OCI-LY1 (cell line): ENCODE results near the gene ZNF212.
"Not testable (repeated sequence)": the region's sequence is repeated elsewhere in the genome, so short reads cannot be mapped to it uniquely, and the experiment has no call there.

ENCODE experiments used
- H2AFZ ChIP-seq: fragments of 200-600 bp; sonication (generic), shearing (Covaris generic); 2 replicates; pipeline ENCODE4 v1.6.0; 2014; ENCODE audit warnings: antibody characterized with exemption, mild to moderate bottlenecking, low read length
- H3F3A ChIP-seq: fragments of 200-600 bp; sonication (generic), shearing (Covaris generic); 2 replicates; pipeline ENCODE4 v1.6.0; 2014; ENCODE audit warnings: mild to moderate bottlenecking, antibody characterized with exemption, low read length, moderate library complexity; ENCODE audit not compliant: insufficient read depth
- H3K27ac ChIP-seq: fragments of 200-600 bp; sonication (generic); 2 replicates; pipeline ENCODE4 v1.5.1; 2014; ENCODE audit warnings: low read length, mixed run types, mild to moderate bottlenecking, low read depth; ENCODE audit not compliant: poor library complexity, severe bottlenecking
- H3K27me3 ChIP-seq: fragments of 200-600 bp; sonication (generic); 2 replicates; pipeline ENCODE4 v1.6.0; 2014; ENCODE audit warnings: antibody characterized with exemption, mild to moderate bottlenecking, low read length, moderate library complexity; ENCODE audit not compliant: insufficient read depth
- H3K36me3 ChIP-seq: fragments of 200-600 bp; sonication (generic); 2 replicates; pipeline ENCODE4 v1.6.1; 2014; ENCODE audit warnings: mild to moderate bottlenecking, antibody characterized with exemption, low read length, moderate library complexity, mixed read lengths; ENCODE audit not compliant: insufficient read depth
- H3K4me1 ChIP-seq: fragments of 200-600 bp; sonication (generic); 2 replicates; pipeline ENCODE4 v1.5.1; 2014; ENCODE audit warnings: mild to moderate bottlenecking, low read length, moderate library complexity; ENCODE audit not compliant: insufficient read depth, severe bottlenecking
- H3K4me2 ChIP-seq: fragments of 200-600 bp; sonication (generic), shearing (Covaris generic); 2 replicates; pipeline ENCODE4 v1.6.1; 2014; ENCODE audit warnings: low read length
- H3K4me3 ChIP-seq: fragments of 200-600 bp; sonication (generic); 2 replicates; pipeline ENCODE4 v1.5.1; 2014; ENCODE audit warnings: low read length, low read depth, mild to moderate bottlenecking, mixed read lengths; ENCODE audit not compliant: poor library complexity, severe bottlenecking
- H3K79me2 ChIP-seq: fragments of 200-600 bp; shearing (Covaris generic); 2 replicates; pipeline ENCODE4 v1.6.1; 2016; ENCODE audit warnings: mixed run types, low read length, mixed read lengths; ENCODE audit not compliant: insufficient read depth
- H3K9ac ChIP-seq: fragments of 200-600 bp; sonication (generic), shearing (Covaris generic); 2 replicates; pipeline ENCODE4 v1.6.1; 2014; ENCODE audit warnings: mild to moderate bottlenecking, low read length, mixed read lengths
- H3K9me2 ChIP-seq: fragments of 200-600 bp; sonication (generic), shearing (Covaris generic); 2 replicates; pipeline ENCODE4 v1.6.1; 2014; ENCODE audit warnings: low read depth, mild to moderate bottlenecking, low read length, mixed read lengths
- H3K9me3 ChIP-seq: fragments of 200-600 bp; shearing (Covaris generic); 2 replicates; pipeline ENCODE4 v1.6.1; 2014; ENCODE audit warnings: low read length, mixed read lengths
- H4K20me1 ChIP-seq: fragments of 200-600 bp; sonication (generic), shearing (Covaris generic); 2 replicates; pipeline ENCODE4 v1.6.0; 2016; ENCODE audit warnings: mild to moderate bottlenecking, low read length; ENCODE audit not compliant: insufficient read depth
- CTCF ChIP-seq: fragments of 200-600 bp; sonication (generic), shearing (Covaris generic); IDR thresholded peaks from 2 replicates; pipeline ENCODE4 v1.5.1; 2017; ENCODE audit warnings: mild to moderate bottlenecking, antibody characterized with exemption, low read length, moderate library complexity, mixed read lengths
- EZH2 ChIP-seq: fragments of 200-600 bp; sonication (generic), shearing (Covaris generic); IDR thresholded peaks from 2 replicates; pipeline ENCODE4 v1.8.0; 2017; ENCODE audit warnings: borderline replicate concordance, mixed run types, mild to moderate bottlenecking, antibody characterized with exemption, low read length, moderate library complexity, mixed read lengths

Gene ZNF212

GRCh38 chr7:149248777-149249176, 9.3 kb downstream of the ZNF212 start:
- no peak overlapping the region; the same call in 1 of the 2 replicates for H3K9ac ChIP-seq
- peaks cover 11% of the 10 kb centered on the region; the same call in 1 of the 2 replicates for H3K79me2 ChIP-seq
- H3K4me1 ChIP-seq = peaks cover 18% of the 10 kb centered on the region
- peaks cover 33% of the 10 kb centered on the region for H3K36me3 ChIP-seq
- no peak overlapping the region for H2AFZ ChIP-seq
- no peak overlapping the region for H3K4me3 ChIP-seq
- peak overlapping the region; percentile 56 for H3K27ac ChIP-seq
- TF ChIP-seq CTCF (no peak), EZH2 (no peak)
- H3K4me2 ChIP-seq = peak overlapping the region; percentile 16; the same call in 1 of the 2 replicates
- H4K20me1 ChIP-seq = no peaks in the 10 kb centered on the region
- no peaks in the 10 kb centered on the region for H3K9me3 ChIP-seq
- H3F3A ChIP-seq = no peaks in the 10 kb centered on the region
- H3K9me2 ChIP-seq = no peaks in the 10 kb centered on the region
- H3K27me3 ChIP-seq = no peaks in the 10 kb centered on the region

- not testable (repeated sequence) for H2AFZ ChIP-seq, H4K20me1 ChIP-seq, H3K27me3 ChIP-seq, H3K9ac ChIP-seq, H3F3A ChIP-seq, H3K27ac ChIP-seq, H3K9me2 ChIP-seq, H3K4me2 ChIP-seq, H3K9me3 ChIP-seq, H3K4me3 ChIP-seq
- Histone ChIP-seq H3K4me1 (peaks cover 18% of the 10 kb centered on the region), H3K79me2 (peaks cover 11% of the 10 kb centered on the region; the same call in 1 of the 2 replicates), H3K36me3 (peaks cover 46% of the 10 kb centered on the region)
These were observed 10.7 kb downstream of the ZNF212 start for GRCh38 chr7:149250151-149250550.

GRCh38 chr7:149251518-149251917, 12.1 kb downstream of the ZNF212 start:
- H3K27me3 ChIP-seq, H3K9ac ChIP-seq, H3F3A ChIP-seq, H3K4me2 ChIP-seq, H3K79me2 ChIP-seq, H3K9me2 ChIP-seq, H3K27ac ChIP-seq, H2AFZ ChIP-seq, H3K9me3 ChIP-seq, H4K20me1 ChIP-seq, H3K4me3 ChIP-seq: not testable (repeated sequence)
- H3K36me3 ChIP-seq = peaks cover 57% of the 10 kb centered on the region
- H3K4me1 ChIP-seq = peaks cover 18% of the 10 kb centered on the region

GRCh38 chr7:149252378-149252777, 12.9 kb downstream of the ZNF212 start:
- H4K20me1 ChIP-seq = no peaks in the 10 kb centered on the region
- TF ChIP-seq EZH2 (no peak), CTCF (no peak)
- H2AFZ ChIP-seq = no peak overlapping the region
- H3K9ac ChIP-seq = no peak overlapping the region
- H3K9me2 ChIP-seq = no peaks in the 10 kb centered on the region
- no peak overlapping the region for H3K27ac ChIP-seq
- H3F3A ChIP-seq = no peaks in the 10 kb centered on the region
- no peaks in the 10 kb centered on the region for H3K9me3 ChIP-seq
- peaks cover 18% of the 10 kb centered on the region for H3K4me1 ChIP-seq
- H3K4me2 ChIP-seq = no peak overlapping the region
- no peak overlapping the region for H3K4me3 ChIP-seq
- H3K36me3 ChIP-seq = peaks cover 59% of the 10 kb centered on the region
- no peaks in the 10 kb centered on the region for H3K27me3 ChIP-seq
- H3K79me2 ChIP-seq = peaks cover 3% of the 10 kb centered on the region; the same call in 1 of the 2 replicates
